Endothelial cell of umbilical vein (primary cell): ENCODE measurements around the gene ANO6. TPM values are rescaled to one million over a fixed set of nuclear protein-coding genes. Genes with fewer than 3 reads are reported as not detected.

Source experiments
- BruUV-seq: library from RNA; stranded (reverse); fragments of 400-500 nt; replicated peaks from 2 replicates; lab custom pipeline; 2021; lab: Mats Ljungman, UMichigan
- CTCF ChIA-PET: fragments of 300-600, 350-600 bp; sonication (Branson Sonifier 250); formaldehyde crosslinking; loops from one replicate; lab custom pipeline; 2021; ENCODE audit warnings: antibody characterized with exemption, inconsistent platforms; lab: Charles Lee
- POLR2A ChIA-PET: fragments of 300-600, 350-600 bp; sonication (Branson Sonifier 250); formaldehyde crosslinking; loops from one replicate; lab custom pipeline; 2021; ENCODE audit warnings: antibody characterized with exemption, inconsistent platforms; lab: Charles Lee
- DNase-seq: peaks from one replicate; pipeline ENCODE4 v3.0.0-alpha.2; 2011; ENCODE audit warnings: low read depth, low spot score
- FAIRE-seq: peaks from 2 replicates; lab custom pipeline; 2011; peaks lifted over from hg19 to GRCh38; lab: Jason Lieb, UNC
- H2AFZ ChIP-seq: 2 replicates; pipeline ENCODE4 v1.6.0; 2012; ENCODE audit warnings: low read depth, low read length, control low read depth, inconsistent platforms
- H3K27ac ChIP-seq: 2 replicates; pipeline ENCODE4 v1.5.1; 2011; ENCODE audit warnings: low read depth, mild to moderate bottlenecking, control low read depth, low read length, moderate library complexity; ENCODE audit not compliant: insufficient read depth
- H3K27me3 ChIP-seq, 2 experiments: 2 replicates each; pipeline versions ENCODE4 v1.6.0 to v1.6.1; 2011; ENCODE audit warnings: low read length in 2 of 2, mixed read lengths in 1 of 2; ENCODE audit not compliant: control insufficient read depth in 2 of 2, insufficient read depth in 2 of 2
- H3K36me3 ChIP-seq, 2 experiments: 2 replicates in 1 of 2; 3 replicates in 1 of 2; pipeline ENCODE4 v1.5.1; 2011; ENCODE audit warnings: low read length in 2 of 2, mild to moderate bottlenecking in 1 of 2, moderate library complexity in 1 of 2; ENCODE audit not compliant: control insufficient read depth in 2 of 2, insufficient read depth in 2 of 2; ENCODE audit errors: extremely low read depth in 1 of 2
- H3K4me1 ChIP-seq: 3 replicates; pipeline ENCODE4 v1.5.1; 2011; ENCODE audit warnings: mild to moderate bottlenecking, low read length; ENCODE audit not compliant: control insufficient read depth, insufficient read depth; ENCODE audit errors: extremely low read depth
- H3K4me2 ChIP-seq: 2 replicates; pipeline ENCODE4 v1.6.1; 2011; ENCODE audit warnings: low read length, control low read depth, mixed read lengths; ENCODE audit not compliant: insufficient read depth
- H3K4me3 ChIP-seq, 3 experiments: fragments of 200-600 bp in 1 of 3; sonication (generic), shearing (Covaris generic) in 1 of 3; replicated peaks in 1 of 3; 2 replicates each; pipeline ENCODE4 v1.5.1; 2011 to 2016; ENCODE audit warnings: control low read depth in 3 of 3, low read length in 3 of 3, mild to moderate bottlenecking in 2 of 3, inconsistent platforms in 1 of 3, low read depth in 1 of 3, moderate library complexity in 1 of 3; ENCODE audit not compliant: insufficient read depth in 1 of 3
- H3K79me2 ChIP-seq: 2 replicates; pipeline ENCODE4 v1.6.0; 2012; ENCODE audit warnings: low read length, inconsistent platforms; ENCODE audit not compliant: control insufficient read depth, insufficient read depth
- H3K9ac ChIP-seq: replicated peaks from 2 replicates; pipeline ENCODE3; 2011; ENCODE audit warnings: low read length, control low read depth; ENCODE audit not compliant: insufficient read depth; ENCODE audit errors: extremely low read depth
- H3K9me1 ChIP-seq: replicated peaks from 3 replicates; pipeline ENCODE4 v1.6.0; 2011; ENCODE audit warnings: mild to moderate bottlenecking, low read length; ENCODE audit not compliant: control insufficient read depth, insufficient read depth; ENCODE audit errors: extremely low read depth
- H3K9me3 ChIP-seq: replicated peaks from 2 replicates; pipeline ENCODE4 v1.5.1; 2012; ENCODE audit warnings: low read length, inconsistent platforms; ENCODE audit not compliant: control insufficient read depth, insufficient read depth
- H4K20me1 ChIP-seq: replicated peaks from 2 replicates; pipeline ENCODE3; 2011; ENCODE audit warnings: mild to moderate bottlenecking, low read length; ENCODE audit not compliant: control insufficient read depth, insufficient read depth; ENCODE audit errors: extremely low read depth
- GATA2 ChIP-seq: IDR thresholded peaks from 2 replicates; pipeline ENCODE4 v1.7.0; 2011; ENCODE audit warnings: low read depth, mild to moderate bottlenecking, moderate library complexity, mixed read lengths, low read length; ENCODE audit not compliant: insufficient read length, insufficient read depth
- JUN ChIP-seq: IDR thresholded peaks from 2 replicates; pipeline ENCODE4 v1.6.1; 2011; ENCODE audit warnings: borderline replicate concordance, low read depth; ENCODE audit not compliant: insufficient read length, insufficient read depth
- MYC ChIP-seq: IDR thresholded peaks from one replicate; pipeline ENCODE4 v1.6.1; 2011; ENCODE audit warnings: mild to moderate bottlenecking, low read depth, low read length
- dilution Hi-C: fragments of 300-500 bp; cut with MboI; formaldehyde crosslinking; loops from one replicate; pipeline ENCODE4 v1.15.0; 2019; ENCODE audit warnings: low sequenced_read_pairs; ENCODE audit not compliant: extremely low pct_ligation_motif_present
- intact Hi-C: fragments of 100-400 bp; cut with micrococcal nuclease; formaldehyde crosslinking; loops from one replicate; pipeline ENCODE4 v1.10.0; 2022
- polyA plus RNA-seq, 4 experiments: library from polyadenylated mRNA; depleted of rRNA in 3 of 4; stranded (reverse) in 3 of 4; unstranded in 1 of 4; fragments of >200 nt; gene quantifications; 2 replicates each; pipeline versions ENCODE4 v1.2.1 to v1.2.3, GENCODE V29; 2011 to 2012; ENCODE audit warnings: missing spikeins in 1 of 4
- total RNA-seq: library from RNA; stranded (reverse); gene quantifications from 2 replicates; pipeline ENCODE4 v1.2.3, GENCODE V29; 2021

The ANO6 gene
- total and polyA plus RNA-seq, 2 donors (not counting 3 experiments of a cell fraction or from before 2014, with no cell fraction given), result 21.3 to 67.6 TPM

DNA sequence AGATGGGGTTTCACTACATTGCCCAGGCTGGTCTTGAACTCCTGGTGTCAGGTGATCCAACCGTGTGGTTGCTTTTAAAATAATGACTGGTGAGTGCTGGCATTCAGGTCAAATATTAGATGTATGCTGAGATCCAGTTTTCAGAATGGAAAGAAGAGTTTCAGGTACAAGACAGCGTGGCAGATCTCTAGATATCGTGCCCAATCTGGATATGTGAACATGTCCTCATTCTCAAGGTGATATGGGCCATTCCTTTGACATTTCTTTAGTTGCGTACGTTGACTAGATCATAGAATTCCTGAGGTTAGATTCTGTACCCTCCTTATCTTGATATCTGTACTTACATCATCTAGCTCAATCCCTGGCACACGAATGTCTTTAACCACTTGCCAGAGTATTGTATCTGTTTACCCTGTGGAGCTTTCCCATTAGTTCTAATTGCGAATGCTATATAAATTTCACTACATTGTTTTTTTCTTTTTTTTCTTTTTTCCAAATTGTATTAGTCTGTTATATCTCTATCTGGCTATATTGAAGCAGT, 80.2 kb downstream of the ANO6 start:
- no peaks in the 10 kb centered on the region for H3K9me1 ChIP-seq
- BruUV-seq, result no TSS peak
- intact Hi-C loops, result no loop called here
- H3K36me3 ChIP-seq, result no peaks in the 10 kb centered on the region
- H3K79me2 ChIP-seq, result peaks cover 24% of the 10 kb centered on the region
- H3K9ac ChIP-seq, result no peak overlapping the region
- no peaks in the 10 kb centered on the region for H3K9me3 ChIP-seq
- H3K4me3 ChIP-seq, result no peak overlapping the region
- no peaks in the 10 kb centered on the region for H3K27me3 ChIP-seq
- no peak overlapping the region for H2AFZ ChIP-seq
- no peak overlapping the region for H3K4me2 ChIP-seq
- ChIA-PET CTCF (interaction anchor here (1.1 to 1.5 kb wide), 2 partner anchors 9 to 23 kb away, joined by 3 read pairs; no protein-coding TSS in a partner anchor), POLR2A (no interaction called here)
- no peaks in the 10 kb centered on the region for H4K20me1 ChIP-seq
- no peak for TF ChIP-seq JUN
- TF ChIP-seq MYC, result no peak
- dilution Hi-C loops, result no loop called here
- FAIRE-seq, result no peak
- no peak for DNase-seq
- H3K4me1 ChIP-seq, result peaks cover 16% of the 10 kb centered on the region
- H3K27ac ChIP-seq, result no peak overlapping the region

DNA sequence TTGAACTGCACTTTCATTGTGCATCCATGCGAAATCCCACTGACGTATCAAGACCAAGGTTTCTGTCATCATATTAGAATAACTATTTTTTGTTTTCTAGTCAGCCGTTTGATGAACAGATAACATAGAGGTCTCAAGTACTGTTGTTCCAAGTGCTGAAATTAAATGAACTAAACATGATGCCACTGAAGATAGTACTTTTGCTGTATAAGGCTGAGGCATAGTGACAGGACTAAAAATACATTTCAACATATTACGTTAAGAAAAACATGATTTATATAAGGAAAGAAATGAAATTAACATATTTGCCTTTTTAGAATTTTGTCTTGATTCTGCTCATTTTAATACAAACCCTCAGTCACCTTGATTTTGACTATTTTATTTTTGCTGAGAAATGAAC, 82.2 kb downstream of the ANO6 start:
- Histone ChIP-seq H3K9me3 (no peaks in the 10 kb centered on the region), H3K4me1 (peaks cover 28% of the 10 kb centered on the region), H4K20me1 (no peaks in the 10 kb centered on the region), H3K4me2 (no peak overlapping the region), H3K27me3 (no peaks in the 10 kb centered on the region), H3K36me3 (no peaks in the 10 kb centered on the region), H3K9ac (no peak overlapping the region), H3K79me2 (peaks cover 23% of the 10 kb centered on the region), H2AFZ (no peak overlapping the region), H3K4me3 (no peak overlapping the region), H3K9me1 (no peaks in the 10 kb centered on the region), H3K27ac (no peak overlapping the region)
- DNase-seq (no peak), FAIRE-seq (no peak)
- intact Hi-C loops, result no loop called here
- no peak for TF ChIP-seq GATA2
- no TSS peak for BruUV-seq
- dilution Hi-C loops, result no loop called here
- CTCF ChIA-PET, result interaction anchor here (0.9 to 1.5 kb wide), 5 partner anchors 24 to 90 kb away, joined by 3 to 8 read pairs (median 3); no protein-coding TSS in a partner anchor
- POLR2A ChIA-PET, result no interaction called here
